Smooth muscle cell (in vitro differentiated cells): ENCODE measurements around the gene PCSK7. TPM values are rescaled to one million over a fixed set of nuclear protein-coding genes. Genes with fewer than 3 reads are reported as not detected.

Experiments used
- DNase-seq: peaks from one replicate; lab custom pipeline; 2025; ENCODE audit not compliant: unreplicated experiment; lab: John Stamatoyannopoulos, UW
- H2AFZ ChIP-seq: fragments of 200-600 bp; sonication (generic); 2 replicates; pipeline ENCODE4 v1.6.0; 2016; ENCODE audit warnings: antibody characterized with exemption, low read depth, mild to moderate bottlenecking
- H3F3A ChIP-seq: fragments of 200-600 bp; sonication (generic); 2 replicates; pipeline ENCODE4 v1.6.0; 2017; ENCODE audit warnings: antibody characterized with exemption, low read depth
- H3K27ac ChIP-seq: fragments of 200-600 bp; sonication (generic); 2 replicates; pipeline ENCODE4 v1.5.1; 2016; ENCODE audit warnings: low read depth, mild to moderate bottlenecking
- H3K27me3 ChIP-seq: fragments of 200-600 bp; sonication (generic); 2 replicates; pipeline ENCODE4 v1.6.1; 2016; ENCODE audit warnings: low read depth, mild to moderate bottlenecking
- H3K36me3 ChIP-seq: fragments of 200-600 bp; sonication (generic); 2 replicates; pipeline ENCODE4 v1.5.1; 2016; ENCODE audit warnings: low read depth
- H3K4me1 ChIP-seq: fragments of 200-600 bp; sonication (generic); 2 replicates; pipeline ENCODE4 v1.5.1; 2016; ENCODE audit warnings: low read depth
- H3K4me2 ChIP-seq: fragments of 200-600 bp; sonication (generic); 2 replicates; pipeline ENCODE4 v1.6.0; 2016; ENCODE audit warnings: mild to moderate bottlenecking
- H3K4me3 ChIP-seq: fragments of 200-600 bp; sonication (generic); 2 replicates; pipeline ENCODE4 v1.5.1; 2016; ENCODE audit warnings: mild to moderate bottlenecking
- H3K79me2 ChIP-seq: fragments of 200-600 bp; sonication (generic); 2 replicates; pipeline ENCODE4 v1.6.0; 2016; ENCODE audit warnings: low read depth, mild to moderate bottlenecking
- H3K9ac ChIP-seq: fragments of 200-600 bp; sonication (generic); 2 replicates; pipeline ENCODE4 v1.6.0; 2016; ENCODE audit warnings: low read depth
- H3K9me3 ChIP-seq: fragments of 200-600 bp; sonication (generic); replicated peaks from 2 replicates; pipeline ENCODE4 v1.5.1; 2016; ENCODE audit warnings: low read depth
- H4K20me1 ChIP-seq: fragments of 200-600 bp; sonication (generic); 2 replicates; pipeline ENCODE4 v1.6.0; 2016; ENCODE audit warnings: low read depth
- WGBS: methylation state at CpG from one replicate; pipeline ENCODE4 v1.1.7; 2016; ENCODE audit warnings: low lambda C conversion rate; 5-methylcytosine and 5-hydroxymethylcytosine counted together
- polyA plus RNA-seq: library from polyadenylated mRNA; unstranded; fragments of >200 nt; fragmentation: Nextera tagmentation; extraction: Ambion mirVana; gene quantifications from 2 replicates; pipeline ENCODE4 v1.2.1, GENCODE V29; 2016
- total RNA-seq: library from RNA; depleted of rRNA; stranded (reverse); fragments of >200 nt; gene quantifications from 2 replicates; pipeline ENCODE4 v1.2.3, GENCODE V29; 2014
- TF ChIP-seq, protein P1 (sequence below): fragments of 200-600 bp; sonication (generic); IDR thresholded peaks from 2 replicates; pipeline ENCODE4 v1.5.1; 2017; ENCODE audit warnings: borderline replicate concordance, mild to moderate bottlenecking, antibody characterized with exemption; ENCODE audit not compliant: insufficient read depth, poor library complexity, severe bottlenecking

The PCSK7 gene
- total and polyA plus RNA-seq, 2 experiments from 2014 or later, result 20.8 to 23.5 TPM

DNA sequence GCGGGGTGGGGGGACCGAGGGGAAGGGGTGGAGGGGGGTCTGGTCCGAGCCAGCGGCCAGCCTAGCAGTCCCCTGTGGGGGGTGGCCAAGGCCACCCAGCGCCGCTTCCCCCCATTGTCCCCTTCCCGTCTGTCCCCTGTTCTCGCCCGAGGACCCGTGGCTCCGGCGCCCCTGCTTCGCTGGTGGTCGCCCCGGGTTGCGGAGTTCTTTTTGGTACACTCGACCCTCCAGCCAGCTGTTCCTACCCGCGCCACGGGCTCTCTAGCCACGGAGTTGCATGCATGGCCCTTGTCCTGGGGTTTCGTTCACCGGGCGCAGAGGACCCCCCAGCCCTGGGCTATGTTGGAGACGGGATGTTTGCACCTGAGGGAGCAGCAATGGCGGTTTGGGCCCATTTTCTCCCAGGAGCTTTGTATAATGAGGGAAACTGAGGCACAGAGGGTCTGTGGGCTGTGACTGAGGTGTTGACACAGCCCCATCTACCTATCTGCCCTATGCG is 1.1 kb upstream of the PCSK7 start:
- Histone ChIP-seq H3F3A (no peaks in the 10 kb centered on the region), H3K27me3 (no peaks in the 10 kb centered on the region), H3K4me2 (peak overlapping the region; percentile 99), H3K4me3 (peak overlapping the region; percentile 92), H3K9me3 (no peaks in the 10 kb centered on the region), H3K36me3 (no peaks in the 10 kb centered on the region), H3K4me1 (peaks cover 10% of the 10 kb centered on the region), H3K79me2 (peaks cover 51% of the 10 kb centered on the region), H3K27ac (no peak overlapping the region), H3K9ac (peak overlapping the region; percentile 85), H4K20me1 (no peaks in the 10 kb centered on the region), H2AFZ (peak overlapping the region; percentile 20)
- DNase-seq, result no peak
- whole genome bisulfite sequencing, result 5% methylated on average over 21 of the region's 27 CpGs
- TF ChIP-seq, protein P1, sequence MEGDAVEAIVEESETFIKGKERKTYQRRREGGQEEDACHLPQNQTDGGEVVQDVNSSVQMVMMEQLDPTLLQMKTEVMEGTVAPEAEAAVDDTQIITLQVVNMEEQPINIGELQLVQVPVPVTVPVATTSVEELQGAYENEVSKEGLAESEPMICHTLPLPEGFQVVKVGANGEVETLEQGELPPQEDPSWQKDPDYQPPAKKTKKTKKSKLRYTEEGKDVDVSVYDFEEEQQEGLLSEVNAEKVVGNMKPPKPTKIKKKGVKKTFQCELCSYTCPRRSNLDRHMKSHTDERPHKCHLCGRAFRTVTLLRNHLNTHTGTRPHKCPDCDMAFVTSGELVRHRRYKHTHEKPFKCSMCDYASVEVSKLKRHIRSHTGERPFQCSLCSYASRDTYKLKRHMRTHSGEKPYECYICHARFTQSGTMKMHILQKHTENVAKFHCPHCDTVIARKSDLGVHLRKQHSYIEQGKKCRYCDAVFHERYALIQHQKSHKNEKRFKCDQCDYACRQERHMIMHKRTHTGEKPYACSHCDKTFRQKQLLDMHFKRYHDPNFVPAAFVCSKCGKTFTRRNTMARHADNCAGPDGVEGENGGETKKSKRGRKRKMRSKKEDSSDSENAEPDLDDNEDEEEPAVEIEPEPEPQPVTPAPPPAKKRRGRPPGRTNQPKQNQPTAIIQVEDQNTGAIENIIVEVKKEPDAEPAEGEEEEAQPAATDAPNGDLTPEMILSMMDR, result no peak

DNA sequence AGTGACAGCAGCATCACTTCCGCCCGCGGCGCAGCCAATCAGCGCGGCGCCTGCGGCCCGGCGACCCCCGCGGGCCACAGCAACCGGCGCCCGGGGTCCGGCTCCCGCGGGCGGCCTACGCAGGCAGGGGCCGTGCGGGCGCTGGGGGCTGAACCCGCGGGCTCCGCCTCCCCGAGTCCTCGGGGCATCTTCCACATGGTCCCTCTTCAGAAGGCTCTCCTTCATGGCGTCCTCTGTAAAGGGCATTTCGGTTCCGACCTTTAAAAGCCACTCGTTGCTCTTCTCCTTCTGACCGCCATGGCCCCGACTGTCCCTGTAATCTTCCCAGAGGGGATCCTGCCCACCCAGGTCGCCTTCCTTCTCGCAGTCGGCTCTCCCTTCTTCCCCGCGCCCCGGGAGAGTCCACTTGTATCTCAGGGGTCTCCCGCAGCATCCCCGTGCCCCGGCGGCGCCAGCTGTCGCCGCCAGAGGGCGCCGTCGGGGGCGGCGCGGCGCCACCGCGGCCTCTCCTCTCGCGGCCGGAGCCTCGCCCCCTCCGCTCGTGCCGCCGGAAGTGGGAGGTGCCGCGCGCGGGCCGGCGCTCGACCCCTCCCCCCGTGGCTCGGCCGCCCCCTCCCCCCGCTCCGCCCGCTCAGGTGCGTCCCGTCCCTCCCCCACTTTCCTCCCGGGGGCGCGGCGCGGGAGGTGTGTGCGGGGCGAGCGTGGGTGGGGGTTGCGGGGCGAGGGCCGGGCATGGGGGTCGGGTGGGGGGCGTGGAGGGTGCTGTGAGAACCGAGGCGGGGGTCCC is 412 bp upstream of the PCSK7 start, which contains the start of gene RNF214:
TSS of gene RNF214 (plus strand) at position 580 of the 787 bp plus-strand sequence. CDS start 1,602 bp downstream, outside the sequence.
- Histone ChIP-seq H3K79me2 (peaks cover 51% of the 10 kb centered on the region), H3K9me3 (no peaks in the 10 kb centered on the region), H3K4me1 (peaks cover 10% of the 10 kb centered on the region), H3K27me3 (no peaks in the 10 kb centered on the region), H2AFZ (peak within 1 kb of the TSS; percentile 96), H3K27ac (peak within 1 kb of the TSS; percentile 72), H3K9ac (peak within 1 kb of the TSS; percentile 88), H4K20me1 (no peaks in the 10 kb centered on the region), H3K4me3 (peak within 1 kb of the TSS; percentile 92), H3F3A (no peaks in the 10 kb centered on the region), H3K36me3 (no peaks in the 10 kb centered on the region), H3K4me2 (peak within 1 kb of the TSS; percentile 99)
- peak; percentile 66 for DNase-seq
- TF ChIP-seq, protein P1, result peak; percentile 88
- WGBS, result under 1% methylated on average over 57 of the region's 94 CpGs

DNA sequence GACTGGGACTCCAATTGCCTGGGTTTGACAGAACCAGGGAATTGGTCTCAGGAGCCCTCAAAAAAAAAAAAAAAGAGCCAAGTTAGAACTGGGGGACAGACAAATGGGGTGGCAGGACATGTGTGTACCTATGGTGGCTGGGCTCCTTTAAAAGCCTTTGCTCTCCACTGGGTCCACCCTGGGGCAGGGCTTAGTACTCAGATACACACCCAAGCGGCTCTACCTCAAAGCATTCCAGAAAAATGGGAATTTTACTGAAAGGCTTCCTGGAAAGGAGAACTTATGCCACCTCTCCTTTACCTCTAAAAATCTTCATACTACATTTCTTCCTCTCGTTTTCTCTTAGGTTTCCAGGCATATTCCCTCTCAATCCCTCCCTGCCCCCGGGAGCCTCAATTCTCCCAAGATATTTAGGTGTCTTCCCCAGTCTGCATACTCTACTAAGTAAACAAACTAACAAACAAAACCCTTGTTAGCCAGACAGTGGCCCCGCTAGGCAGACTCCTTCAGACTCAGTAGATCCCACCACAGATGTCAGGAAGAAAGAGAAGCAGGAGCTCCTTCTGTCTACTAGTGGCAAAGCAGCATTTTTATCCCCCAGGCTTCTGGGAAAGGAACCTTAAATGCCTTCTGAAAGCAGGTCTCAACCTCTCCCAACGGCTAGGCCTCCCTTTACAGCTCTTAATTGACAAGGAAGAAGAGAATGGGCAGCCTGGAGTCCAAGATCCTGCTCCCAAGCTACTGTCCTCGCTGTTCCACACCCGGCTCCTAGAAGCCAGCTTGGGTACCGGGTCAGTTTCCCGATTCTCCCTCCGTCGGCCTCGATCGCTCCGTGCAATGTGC is 653 bp downstream of the PCSK7 start:
- peaks cover 10% of the 10 kb centered on the region for H3K4me1 ChIP-seq
- no peak for DNase-seq
- peaks cover 51% of the 10 kb centered on the region for H3K79me2 ChIP-seq

More for the DNA sequence above, 653 bp downstream of the PCSK7 start:
- no peaks in the 10 kb centered on the region for H3K36me3 ChIP-seq
- H3K4me3 ChIP-seq, result peak overlapping the region; percentile 92
- no peaks in the 10 kb centered on the region for H3K9me3 ChIP-seq
- H3K4me2 ChIP-seq, result peak overlapping the region; percentile 99
- H3K27ac ChIP-seq, result peak overlapping the region; percentile 72
- TF ChIP-seq, protein P1, result no peak
- H3K9ac ChIP-seq, result peak overlapping the region; percentile 88
- H3F3A ChIP-seq, result no peaks in the 10 kb centered on the region
- H4K20me1 ChIP-seq, result no peaks in the 10 kb centered on the region
- 11% methylated on average over 13 of the region's 14 CpGs for WGBS
- H3K27me3 ChIP-seq, result no peaks in the 10 kb centered on the region
- peak overlapping the region; percentile 14 for H2AFZ ChIP-seq
